Cardiac fibroblast (primary cell): ENCODE results near the gene UBA1.

Experiments
- DNase-seq, 2 donors: peaks; one replicate each; pipeline versions ENCODE4 v3.0.0 to v3.0.0-alpha.2; 2010; ENCODE audit warnings: low read depth in 2 of 2
- H3K4me3 ChIP-seq, 2 donors: replicated peaks in 1 of 2; 1 replicate in 1 of 2; 2 replicates in 1 of 2; pipeline ENCODE4 v1.5.1; 2011; ENCODE audit warnings: low read depth in 2 of 2, low read length in 2 of 2, mild to moderate bottlenecking in 2 of 2, moderate library complexity in 1 of 2
- TF ChIP-seq, protein P1 (sequence below): IDR thresholded peaks from one replicate; pipeline ENCODE4 v1.5.1; 2011; ENCODE audit warnings: low read depth, mild to moderate bottlenecking, low read length, inconsistent platforms

The UBA1 gene

DNA sequence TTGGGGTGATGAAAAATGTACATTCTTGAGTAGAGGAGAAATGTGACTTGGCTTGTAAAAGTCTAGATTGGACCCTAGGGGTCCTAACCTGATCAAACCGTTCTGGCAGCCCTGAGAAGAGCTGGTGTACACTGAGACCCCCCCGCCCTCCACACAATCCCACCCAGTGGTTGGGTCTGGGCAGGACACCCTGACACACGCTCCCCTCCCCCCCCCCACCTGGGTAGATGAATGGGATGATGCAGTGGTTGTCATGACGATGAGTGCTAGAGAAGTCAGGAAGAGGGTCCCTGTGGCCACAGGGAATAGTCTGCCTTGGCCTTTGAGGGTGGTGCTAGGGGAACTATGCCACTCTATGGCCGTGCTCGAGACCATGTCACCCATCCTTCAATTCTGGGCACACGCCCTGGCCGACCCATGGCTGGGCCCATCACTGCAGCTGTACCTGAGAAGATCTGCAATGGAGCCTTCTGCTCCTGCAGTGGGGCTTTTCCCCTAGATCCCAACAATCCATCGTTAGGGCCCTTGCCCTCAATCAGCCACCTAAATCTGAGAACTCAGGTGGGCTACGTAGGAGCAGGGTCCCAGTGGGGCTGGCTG is 29.2 kb downstream of the UBA1 start:
- TF ChIP-seq, protein P1, sequence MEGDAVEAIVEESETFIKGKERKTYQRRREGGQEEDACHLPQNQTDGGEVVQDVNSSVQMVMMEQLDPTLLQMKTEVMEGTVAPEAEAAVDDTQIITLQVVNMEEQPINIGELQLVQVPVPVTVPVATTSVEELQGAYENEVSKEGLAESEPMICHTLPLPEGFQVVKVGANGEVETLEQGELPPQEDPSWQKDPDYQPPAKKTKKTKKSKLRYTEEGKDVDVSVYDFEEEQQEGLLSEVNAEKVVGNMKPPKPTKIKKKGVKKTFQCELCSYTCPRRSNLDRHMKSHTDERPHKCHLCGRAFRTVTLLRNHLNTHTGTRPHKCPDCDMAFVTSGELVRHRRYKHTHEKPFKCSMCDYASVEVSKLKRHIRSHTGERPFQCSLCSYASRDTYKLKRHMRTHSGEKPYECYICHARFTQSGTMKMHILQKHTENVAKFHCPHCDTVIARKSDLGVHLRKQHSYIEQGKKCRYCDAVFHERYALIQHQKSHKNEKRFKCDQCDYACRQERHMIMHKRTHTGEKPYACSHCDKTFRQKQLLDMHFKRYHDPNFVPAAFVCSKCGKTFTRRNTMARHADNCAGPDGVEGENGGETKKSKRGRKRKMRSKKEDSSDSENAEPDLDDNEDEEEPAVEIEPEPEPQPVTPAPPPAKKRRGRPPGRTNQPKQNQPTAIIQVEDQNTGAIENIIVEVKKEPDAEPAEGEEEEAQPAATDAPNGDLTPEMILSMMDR, result no peak
- no peak for DNase-seq
- H3K4me3 ChIP-seq, result no peak overlapping the region

DNA sequence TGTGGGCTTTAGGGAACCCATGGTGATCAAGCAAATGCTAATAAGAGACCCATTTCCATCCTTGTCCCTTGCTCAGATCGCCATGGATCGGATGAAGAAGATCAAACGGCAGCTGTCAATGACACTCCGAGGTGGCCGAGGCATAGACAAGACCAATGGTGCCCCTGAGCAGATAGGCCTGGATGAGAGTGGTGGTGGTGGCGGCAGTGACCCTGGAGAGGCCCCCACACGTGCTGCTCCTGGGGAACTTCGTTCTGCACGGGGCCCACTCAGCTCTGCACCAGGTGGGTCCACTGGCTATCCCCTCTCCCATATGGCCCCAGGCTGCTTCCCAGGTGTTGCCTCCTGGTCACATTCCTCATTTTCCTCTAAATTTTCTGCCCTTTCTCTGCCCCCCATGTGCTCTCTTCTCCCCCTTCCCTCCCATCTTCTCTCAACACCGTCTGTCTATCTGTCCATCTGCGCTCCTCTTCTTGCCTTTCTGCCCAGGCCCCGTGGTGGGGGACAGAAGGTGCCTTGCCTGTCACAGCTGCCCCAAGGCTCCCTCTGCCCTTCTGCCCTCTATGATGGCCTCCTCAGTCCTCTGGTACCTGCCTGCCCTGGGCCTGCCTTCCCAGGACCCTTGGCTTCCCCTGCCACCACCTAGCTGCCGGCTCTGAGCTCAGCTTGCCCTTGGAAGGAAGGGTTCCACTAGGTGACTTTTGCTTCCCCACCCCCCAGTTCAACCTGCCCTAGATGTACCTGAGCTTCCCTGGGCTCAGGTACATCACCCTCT is 30.0 kb downstream of the UBA1 start:
- TF ChIP-seq, protein P1, result no peak
- no peak overlapping the region for H3K4me3 ChIP-seq
- DNase-seq, result no peak

DNA sequence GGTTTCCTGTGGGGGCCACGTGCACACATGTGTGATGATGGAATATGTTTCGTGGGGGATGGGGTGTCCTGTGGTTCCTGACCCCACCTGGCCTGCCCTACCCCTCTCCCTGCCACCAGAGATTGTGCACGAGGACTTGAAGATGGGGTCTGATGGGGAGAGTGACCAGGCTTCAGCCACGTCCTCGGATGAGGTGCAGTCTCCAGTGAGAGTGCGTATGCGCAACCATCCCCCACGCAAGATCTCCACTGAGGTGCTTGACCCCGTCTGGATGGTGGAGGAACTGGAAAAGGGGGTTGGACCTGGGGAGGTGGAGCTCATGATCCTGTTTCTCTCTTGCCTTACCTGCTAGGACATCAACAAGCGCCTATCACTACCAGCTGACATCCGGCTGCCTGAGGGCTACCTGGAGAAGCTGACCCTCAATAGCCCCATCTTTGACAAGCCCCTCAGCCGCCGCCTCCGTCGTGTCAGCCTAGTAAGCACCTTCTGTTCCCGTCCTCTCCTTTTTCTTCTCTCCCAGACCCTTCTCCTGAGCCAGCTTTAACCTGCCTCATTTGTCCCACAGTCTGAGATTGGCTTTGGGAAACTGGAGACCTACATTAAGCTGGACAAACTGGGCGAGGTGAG is 30.8 kb downstream of the UBA1 start:
- DNase-seq, result no peak
- TF ChIP-seq, protein P1, result no peak
- H3K4me3 ChIP-seq, result no peak overlapping the region

DNA sequence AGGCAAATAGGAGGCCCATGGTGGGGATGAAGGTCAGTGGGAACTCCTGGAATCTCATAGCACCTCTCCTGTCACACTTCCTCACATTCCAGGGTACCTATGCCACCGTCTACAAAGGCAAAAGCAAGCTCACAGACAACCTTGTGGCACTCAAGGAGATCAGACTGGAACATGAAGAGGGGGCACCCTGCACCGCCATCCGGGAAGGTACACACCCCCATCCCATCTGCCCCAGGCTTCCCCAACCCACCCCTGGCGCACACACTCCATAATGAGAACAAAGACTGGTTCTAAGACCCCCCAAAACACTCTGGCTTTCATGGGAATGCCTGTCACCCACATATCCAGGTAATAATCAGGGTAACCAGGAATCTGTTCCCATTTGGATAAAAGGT is 31.3 kb downstream of the UBA1 start:
- TF ChIP-seq, protein P1, result no peak
- no peak overlapping the region for H3K4me3 ChIP-seq
- DNase-seq, result no peak

DNA sequence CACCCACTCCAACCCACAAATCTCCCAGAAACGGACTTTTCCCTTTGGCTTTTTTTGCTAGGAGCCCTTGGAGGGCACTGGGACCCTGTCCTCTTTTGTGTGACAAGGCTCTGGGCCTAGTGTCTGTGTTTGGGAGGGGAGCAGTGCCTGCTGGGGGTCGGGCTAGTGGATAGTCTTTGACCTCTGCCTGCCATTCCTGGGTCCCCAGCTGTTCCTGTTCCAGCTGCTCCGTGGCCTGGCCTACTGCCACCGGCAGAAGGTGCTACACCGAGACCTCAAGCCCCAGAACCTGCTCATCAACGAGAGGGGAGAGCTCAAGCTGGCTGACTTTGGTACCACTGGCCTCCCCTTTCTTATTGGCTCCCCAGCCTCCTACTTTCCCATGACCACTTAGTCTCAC is 32.4 kb downstream of the UBA1 start:
- no peak for DNase-seq
- no peak overlapping the region for H3K4me3 ChIP-seq
- TF ChIP-seq, protein P1, result no peak

DNA sequence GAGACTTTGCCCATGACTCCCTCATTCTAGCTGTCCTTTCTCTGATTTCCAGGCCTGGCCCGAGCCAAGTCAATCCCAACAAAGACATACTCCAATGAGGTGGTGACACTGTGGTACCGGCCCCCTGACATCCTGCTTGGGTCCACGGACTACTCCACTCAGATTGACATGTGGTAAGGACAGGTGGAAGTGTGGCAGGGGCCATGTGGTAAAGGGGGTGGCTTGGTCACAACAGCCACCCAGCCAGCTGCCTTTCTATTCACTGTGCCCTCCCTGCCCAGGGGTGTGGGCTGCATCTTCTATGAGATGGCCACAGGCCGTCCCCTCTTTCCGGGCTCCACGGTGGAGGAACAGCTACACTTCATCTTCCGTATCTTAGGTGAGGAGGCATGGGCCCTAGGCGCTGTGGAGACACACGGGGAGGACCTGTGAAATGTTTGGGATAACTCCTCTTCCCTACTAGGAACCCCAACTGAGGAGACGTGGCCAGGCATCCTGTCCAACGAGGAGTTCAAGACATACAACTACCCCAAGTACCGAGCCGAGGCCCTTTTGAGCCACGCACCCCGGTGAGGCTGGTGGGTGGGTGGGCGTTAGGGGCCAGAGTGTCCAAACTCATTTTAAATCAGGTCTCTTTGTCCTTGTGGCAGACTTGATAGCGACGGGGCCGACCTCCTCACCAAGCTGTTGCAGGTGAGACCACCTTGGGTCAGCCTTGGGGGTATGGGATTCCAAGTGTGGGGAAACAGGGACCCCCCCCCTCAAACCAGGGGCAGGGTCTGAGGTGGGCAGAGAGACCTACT is 33.1 kb downstream of the UBA1 start:
- TF ChIP-seq, protein P1, result no peak
- DNase-seq, result no peak
- no peak overlapping the region for H3K4me3 ChIP-seq
